Breast epithelium (tissue), 4 donors: Measurements from ENCODE around the gene TPSG1. TPM values are rescaled to one million over a fixed set of nuclear protein-coding genes. Genes with fewer than 3 reads are reported as not detected.
"Not testable (repeated sequence)": the region's sequence is repeated elsewhere in the genome, so short reads cannot be mapped to it uniquely, and the experiment has no call there.

ENCODE experiments used
- DNase-seq, 2 donors: peaks; one replicate each; pipeline ENCODE4 v3.0.0-alpha.2; 2019; ENCODE audit warnings: low spot score in 2 of 2
- H3K27ac ChIP-seq, 2 donors: fragments of 200-600 bp; sonication (generic) in 1 of 2; one replicate each; pipeline ENCODE4 v1.5.1; 2016 to 2019; ENCODE audit warnings: mild to moderate bottlenecking in 1 of 2
- H3K27me3 ChIP-seq, 2 donors: fragments of 200-600 bp; sonication (generic) in 1 of 2; one replicate each; pipeline versions ENCODE4 v1.5.1 to v1.6.0; 2017 to 2019; ENCODE audit warnings: control low read depth in 1 of 2, mild to moderate bottlenecking in 1 of 2
- H3K36me3 ChIP-seq: fragments of 200-600 bp; one replicate; pipeline ENCODE4 v1.5.1; 2019
- H3K4me1 ChIP-seq, 2 donors: fragments of 200-600 bp; sonication (generic); one replicate each; pipeline ENCODE4 v1.5.1; 2016 to 2019; ENCODE audit warnings: control low read depth in 1 of 2
- H3K4me3 ChIP-seq, 3 donors: fragments of 200-600 bp; sonication (generic); 1 replicate in 2 of 3; 2 replicates in 1 of 3; pipeline ENCODE4 v1.5.1; 2016 to 2019; ENCODE audit warnings: mild to moderate bottlenecking in 3 of 3, moderate library complexity in 2 of 3
- H3K9me3 ChIP-seq, 2 donors: fragments of 200-600 bp; sonication (generic) in 1 of 2; one replicate each; pipeline ENCODE4 v1.5.1; 2016 to 2019; ENCODE audit warnings: control low read depth in 1 of 2
- CTCF ChIP-seq, 3 donors: fragments of 450-650 bp; IDR thresholded peaks; one replicate each; pipeline ENCODE4 v1.5.1; 2016 to 2017; ENCODE audit warnings: antibody characterized with exemption in 3 of 3, mild to moderate bottlenecking in 3 of 3, moderate library complexity in 3 of 3
- POLR2A ChIP-seq: fragments of 450-650 bp; IDR thresholded peaks from one replicate; pipeline ENCODE4 v1.6.1; 2016; ENCODE audit warnings: antibody characterized with exemption, mild to moderate bottlenecking, moderate library complexity
- POLR2AphosphoS5 ChIP-seq, 3 donors: sonication (generic); formaldehyde crosslinking; IDR thresholded peaks; one replicate each; pipeline ENCODE4 v1.6.1; 2017; ENCODE audit warnings: antibody characterized with exemption in 3 of 3
- intact Hi-C: fragments of 100-400 bp; cut with DNase I; formaldehyde crosslinking; loops from one replicate; pipeline ENCODE4 v1.15.1; 2023; ENCODE audit warnings: low total_unique reads
- total RNA-seq, 3 donors: library from RNA; depleted of rRNA; stranded (reverse); fragments of >200 nt; gene quantifications; one replicate each; pipeline ENCODE4 v1.1.0, GENCODE V29; 2016

TPSG1 gene
- total RNA-seq, 3 donors from 2014 or later: 0.73 to 1.8 TPM; not detected in 1

GRCh38 chr16:1193143-1193824, 31.8 kb downstream of the TPSG1 start:
- Histone ChIP-seq H3K9me3 (peaks cover 0 to under 1% of the 10 kb centered on the region in 2 donors), H3K27ac (no peak overlapping the region)

GRCh38 chr16:1192384-1193073, 32.5 kb downstream of the TPSG1 start:
- Histone ChIP-seq H3K36me3 (no peaks in the 10 kb centered on the region), H3K27ac (no peak overlapping the region), H3K4me3 (no peak overlapping the region), H3K9me3 (no peaks in the 10 kb centered on the region), H3K27me3 (peaks cover 4 to 79% of the 10 kb centered on the region in 2 donors), H3K4me1 (no peaks in the 10 kb centered on the region)
- intact Hi-C loops: no loop called here
- no peak for TF ChIP-seq POLR2AphosphoS5 (IDR thresholded peaks at IDR 0.05)
- TF ChIP-seq CTCF (IDR thresholded peaks at IDR 0.05): no peak
- TF ChIP-seq POLR2A: no peak
- DNase-seq: no peak

More at GRCh38 chr16:1193143-1193824, 31.8 kb downstream of the TPSG1 start:
- intact Hi-C loops: no loop called here
- Histone ChIP-seq H3K4me1 (no peaks in the 10 kb centered on the region), H3K4me3 (no peak overlapping the region), H3K27me3 (peaks cover 4 to 79% of the 10 kb centered on the region in 2 donors), H3K36me3 (no peaks in the 10 kb centered on the region)
- TF ChIP-seq POLR2AphosphoS5 (IDR thresholded peaks at IDR 0.05) (no peak), POLR2A (no peak), CTCF (IDR thresholded peaks at IDR 0.05) (no peak)
- DNase-seq: no peak

- H3K36me3 ChIP-seq, H3K9me3 ChIP-seq, intact Hi-C loops, DNase-seq, H3K27ac ChIP-seq, H3K4me1 ChIP-seq, H3K4me3 ChIP-seq: not testable (repeated sequence)
- peaks cover 4 to 78% of the 10 kb centered on the region in 2 donors for H3K27me3 ChIP-seq
These were observed 34.3 kb downstream of the TPSG1 start for GRCh38 chr16:1190789-1191188.

- no peak overlapping the region for H3K4me3 ChIP-seq
- no peak overlapping the region for H3K27ac ChIP-seq
- H3K9me3 ChIP-seq: no peaks in the 10 kb centered on the region
- no peaks in the 10 kb centered on the region for H3K4me1 ChIP-seq
- TF ChIP-seq CTCF (IDR thresholded peaks at IDR 0.05) (no peak), POLR2A (no peak), POLR2AphosphoS5 (IDR thresholded peaks at IDR 0.05) (no peak)
- DNase-seq: no peak
- peaks cover under 1 to 75% of the 10 kb centered on the region in 2 donors for H3K27me3 ChIP-seq
- no peaks in the 10 kb centered on the region for H3K36me3 ChIP-seq
- intact Hi-C loops: no loop called here
These were observed 35.6 kb downstream of the TPSG1 start for GRCh38 chr16:1189455-1189854.

- intact Hi-C loops: no loop called here
- no peaks in the 10 kb centered on the region for H3K36me3 ChIP-seq
- no peak overlapping the region for H3K4me3 ChIP-seq
- TF ChIP-seq CTCF (IDR thresholded peaks at IDR 0.05) (no peak), POLR2AphosphoS5 (IDR thresholded peaks at IDR 0.05) (no peak), POLR2A (no peak)
- no peak overlapping the region for H3K27ac ChIP-seq
- no peaks in the 10 kb centered on the region for H3K4me1 ChIP-seq
- no peaks in the 10 kb centered on the region for H3K9me3 ChIP-seq
- peak; percentile 20 to 79 for DNase-seq
- H3K27me3 ChIP-seq: peaks cover 0 to 75% of the 10 kb centered on the region in 2 donors
These were observed 36.5 kb downstream of the TPSG1 start for GRCh38 chr16:1188432-1189189.

GRCh38 chr16:1185460-1186207, 39.4 kb downstream of the TPSG1 start:
- H3K4me1 ChIP-seq, H3K4me3 ChIP-seq, H3K27ac ChIP-seq, intact Hi-C loops, H3K9me3 ChIP-seq, H3K36me3 ChIP-seq, DNase-seq: not testable (repeated sequence)
- peaks cover 0 to 86% of the 10 kb centered on the region in 2 donors for H3K27me3 ChIP-seq
